ENCODE data around the gene PIEZO2.
"Not testable (repeated sequence)": the region's sequence is repeated elsewhere in the genome, so short reads cannot be mapped to it uniquely, and the experiment has no call there.

Gene PIEZO2

GRCh38 chr18:11149441-11150270 is at the start of gene PIEZO2:
TSS of gene PIEZO2 (minus strand) at chr18:11149569. CDS start at chr18:11148588, 981 bp downstream.
- peak in 46 of 51 donors; percentile 5 to 87 (median 49) for DNase-seq

DNA sequence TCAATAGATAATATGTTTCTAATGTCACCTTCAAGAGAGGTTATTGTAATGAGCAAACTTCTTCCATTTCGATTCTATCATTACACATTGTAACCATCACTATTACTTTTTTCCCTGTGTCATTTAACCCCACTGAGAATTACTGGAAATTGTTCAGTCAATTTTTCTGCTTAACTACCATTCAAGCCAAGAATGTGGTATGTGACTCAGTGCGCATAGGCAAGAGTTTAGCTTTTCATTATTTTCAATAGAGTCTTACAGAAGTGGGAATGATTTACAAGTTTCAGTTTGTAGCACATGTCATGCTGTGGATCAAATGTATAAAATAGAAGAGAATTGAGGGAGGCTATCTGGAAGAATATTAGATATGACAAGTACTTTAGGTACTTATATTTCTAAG is 34.3 kb upstream of the PIEZO2 start:
- DNase-seq: no peak

- DNase-seq: not testable (repeated sequence)
Measured at GRCh38 chr18:11181629-11182028, 32.3 kb upstream of the PIEZO2 start.

DNA sequence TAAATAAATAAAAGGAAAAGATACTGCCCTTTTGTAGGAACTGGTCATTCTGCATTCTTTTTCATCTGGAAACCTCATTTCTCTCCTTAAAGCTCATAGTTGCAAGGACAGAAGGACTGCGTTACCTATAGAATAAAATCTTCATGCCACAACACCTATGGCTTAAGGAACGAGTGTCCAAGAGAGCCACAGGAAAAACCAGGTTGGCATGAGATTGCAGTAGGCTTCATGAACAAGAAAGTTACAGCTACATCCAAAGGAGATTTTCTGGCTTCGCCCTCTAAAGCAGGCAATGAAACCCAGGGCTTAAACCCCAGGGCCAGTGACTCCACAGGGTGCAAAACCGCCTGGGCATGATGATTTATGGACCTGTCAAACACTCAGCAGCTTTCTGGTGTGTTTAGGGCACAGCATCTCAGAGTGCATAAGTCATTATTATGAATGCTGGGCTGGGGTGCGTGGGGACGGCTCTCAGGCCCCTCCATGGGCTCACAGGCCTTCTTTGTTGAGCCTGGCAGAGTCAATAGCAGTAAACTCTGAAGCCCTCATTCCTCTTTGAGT is 30.7 kb upstream of the PIEZO2 start:
- DNase-seq: no peak

DNA sequence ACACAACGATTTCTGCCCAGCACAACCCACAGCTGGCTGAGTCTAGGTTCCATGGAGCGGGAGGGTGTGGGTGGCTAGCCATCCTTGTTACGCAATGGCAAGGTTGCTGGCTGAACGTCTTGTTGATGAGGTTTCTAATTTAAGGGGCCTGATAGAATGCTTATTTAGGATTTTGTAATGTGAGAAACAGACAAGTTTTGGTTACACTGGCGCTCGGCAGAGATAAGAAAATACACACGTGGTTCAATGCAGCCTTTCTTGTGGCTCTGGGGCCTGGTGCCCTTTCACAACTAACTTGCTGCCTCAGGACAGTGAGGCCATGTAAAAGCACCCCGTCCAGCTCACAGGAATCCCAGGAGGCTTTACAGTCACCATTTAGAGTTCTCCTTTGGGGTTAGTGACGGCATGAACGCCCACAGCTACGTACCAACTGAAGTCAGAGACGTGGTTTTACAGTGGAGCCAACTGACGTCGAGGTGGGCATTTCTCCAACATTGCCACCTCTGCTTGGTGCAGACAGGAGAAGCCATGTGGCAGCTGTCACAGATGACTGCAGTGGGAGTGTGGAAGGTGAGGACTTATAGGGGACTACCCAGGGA is 29.7 kb upstream of the PIEZO2 start:
- DNase-seq: peak in 1 of 51 donors; percentile 8

DNA sequence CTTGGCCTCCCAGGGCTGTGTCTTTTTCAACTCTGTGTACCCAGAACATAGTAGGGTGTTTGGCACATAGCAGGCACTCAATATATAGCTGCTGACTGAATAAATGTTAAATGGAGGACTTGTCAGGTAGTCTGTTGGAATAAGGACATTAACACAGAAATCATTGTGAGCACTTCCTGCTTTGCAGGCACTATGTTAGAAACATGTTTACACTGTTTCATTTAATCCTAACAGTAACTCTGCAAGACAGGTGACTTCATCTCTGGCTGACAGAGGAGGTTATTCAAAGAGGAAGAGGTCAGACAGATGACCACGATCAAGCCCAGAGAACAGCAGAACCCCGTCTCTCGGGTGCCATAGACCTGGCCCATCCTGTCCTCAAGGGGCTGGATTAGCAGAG is 28.0 kb upstream of the PIEZO2 start:
- DNase-seq: no peak

DNA sequence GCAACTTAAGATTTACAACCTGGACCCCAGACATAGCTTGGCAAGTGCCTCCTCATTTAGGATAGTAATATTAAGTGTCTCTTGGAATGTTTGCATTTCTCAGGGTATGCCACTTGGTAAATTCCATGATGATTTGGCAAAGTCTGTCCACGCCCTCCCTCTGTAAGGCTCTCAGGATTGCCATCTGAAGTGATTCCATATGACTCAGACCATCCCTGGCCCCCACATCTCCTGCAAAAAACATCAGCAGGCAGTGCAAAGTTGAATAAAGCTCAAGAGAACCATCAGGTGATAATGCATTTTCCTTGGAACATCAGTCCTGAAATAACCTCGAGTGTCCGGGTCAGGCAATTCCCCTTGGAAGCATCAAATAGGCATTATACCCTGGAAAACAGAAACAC is 27.1 kb upstream of the PIEZO2 start:
- no peak for DNase-seq

DNA sequence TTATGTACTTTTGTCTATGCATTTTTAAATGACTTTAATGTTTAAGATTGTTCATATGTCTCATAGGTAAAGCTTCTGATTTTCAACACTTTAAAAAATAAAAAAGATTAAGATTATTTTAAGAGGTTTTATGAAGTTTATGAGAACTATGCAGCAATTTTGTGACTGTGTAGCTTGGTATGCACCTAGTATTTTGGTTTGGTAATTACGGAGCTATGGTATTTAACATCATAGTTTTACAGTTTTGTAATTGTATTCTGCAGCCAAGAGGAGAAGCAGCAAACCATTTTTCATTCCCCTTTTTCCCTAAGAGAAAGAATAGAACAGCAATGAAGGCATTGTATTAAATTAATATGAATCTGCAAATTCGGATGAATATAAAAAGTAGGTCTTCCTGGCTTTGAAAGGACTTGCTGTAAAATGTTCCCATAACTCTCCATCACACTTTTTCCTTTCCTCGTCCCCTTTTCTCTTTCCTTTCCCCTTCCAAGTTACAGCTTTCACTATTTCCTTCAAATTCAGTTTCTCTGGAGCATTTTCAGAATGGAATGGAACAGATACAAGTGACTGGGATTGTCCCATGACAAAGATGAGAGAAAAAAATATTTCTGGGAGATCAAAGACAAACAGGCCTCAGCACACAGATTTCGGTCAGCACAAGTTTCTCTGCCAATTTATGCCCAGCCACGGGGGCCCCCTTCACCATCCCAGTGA is 26.1 kb upstream of the PIEZO2 start:
- DNase-seq: no peak

DNA sequence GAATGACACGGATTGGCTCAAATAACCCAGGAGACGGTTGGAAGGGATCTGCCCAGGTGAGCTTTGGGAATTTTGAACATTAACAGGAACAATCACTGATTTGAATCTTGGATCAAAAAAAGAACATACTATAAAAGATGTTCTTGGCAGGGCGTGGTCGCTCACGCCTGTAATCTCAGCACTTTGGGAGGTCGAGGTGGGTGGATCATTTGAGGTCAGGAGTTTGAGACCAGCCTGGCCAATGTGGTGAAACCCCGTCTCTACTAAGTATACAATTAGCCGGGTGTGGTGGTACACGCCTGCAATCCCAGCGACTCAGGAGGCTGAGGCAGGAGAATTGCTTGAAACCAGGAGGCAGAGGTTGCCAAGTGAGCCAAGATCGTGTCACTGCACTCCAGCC is 24.8 kb upstream of the PIEZO2 start:
- DNase-seq: not testable (repeated sequence)

GRCh38 chr18:11167778-11168177 is 18.4 kb upstream of the PIEZO2 start:
- DNase-seq: no peak

DNA sequence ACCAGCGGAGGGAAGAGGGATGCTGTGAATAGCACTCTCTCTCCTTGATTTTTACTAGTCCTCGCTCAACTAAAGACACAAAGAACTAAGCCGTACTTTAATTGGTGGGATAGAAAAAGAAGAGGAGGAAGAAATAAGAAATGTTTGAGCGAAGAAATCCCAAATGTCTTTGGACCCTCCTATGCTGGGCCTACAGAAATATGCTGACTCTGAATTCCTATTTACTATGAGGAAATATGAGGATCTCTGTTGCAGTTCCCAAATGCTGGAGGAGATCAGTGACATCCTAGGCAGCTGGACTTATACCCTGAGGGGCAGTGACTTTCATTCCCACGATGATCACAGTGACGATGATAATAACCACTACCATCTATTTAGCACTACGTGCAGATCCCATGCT is 16.6 kb upstream of the PIEZO2 start:
- DNase-seq: no peak

DNA sequence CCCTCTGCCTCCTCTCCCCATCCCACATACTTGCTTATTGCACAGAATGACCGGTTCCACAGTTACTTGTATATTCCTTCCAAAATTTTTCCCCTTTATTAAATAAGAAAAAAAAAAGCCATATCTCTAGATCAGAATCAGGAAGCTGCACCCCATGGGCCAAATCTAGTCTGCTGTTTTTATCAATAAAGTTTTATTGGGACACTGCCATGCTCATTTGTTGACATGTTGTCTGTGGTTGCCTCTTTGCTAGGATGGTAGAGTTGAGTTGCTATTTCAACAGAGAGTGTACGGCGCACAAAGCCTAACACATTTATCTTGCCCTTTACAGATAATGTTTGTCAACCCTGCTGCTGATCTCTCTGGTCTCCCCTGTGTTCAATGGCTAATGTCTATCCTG is 15.8 kb upstream of the PIEZO2 start:
- DNase-seq: no peak

- peak in 5 of 51 donors; percentile 3 to 32 (median 7) for DNase-seq
Measured at GRCh38 chr18:11163665-11164064, 14.3 kb upstream of the PIEZO2 start.

- DNase-seq: no peak
Measured at GRCh38 chr18:11162889-11163288, 13.5 kb upstream of the PIEZO2 start.

DNA sequence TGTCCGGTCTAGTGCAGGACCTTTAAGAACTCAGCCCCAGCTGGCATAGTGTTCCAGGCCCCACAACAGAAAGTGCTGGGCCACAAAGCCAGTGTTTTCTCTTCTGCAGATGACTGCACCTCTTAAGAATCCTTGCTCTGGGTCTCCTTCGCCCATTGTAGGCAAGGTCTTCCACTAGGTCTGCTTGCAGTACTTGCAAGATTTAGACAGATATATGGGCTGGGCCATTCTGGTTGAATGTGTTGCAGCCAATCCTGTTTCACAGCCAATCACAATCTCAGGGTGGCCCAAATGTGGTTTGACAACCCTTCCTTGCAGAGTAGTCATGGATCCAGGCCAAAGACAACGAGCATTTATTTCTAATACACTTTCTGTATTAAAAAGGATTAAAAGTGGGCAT is 13.1 kb upstream of the PIEZO2 start:
- DNase-seq: no peak

DNA sequence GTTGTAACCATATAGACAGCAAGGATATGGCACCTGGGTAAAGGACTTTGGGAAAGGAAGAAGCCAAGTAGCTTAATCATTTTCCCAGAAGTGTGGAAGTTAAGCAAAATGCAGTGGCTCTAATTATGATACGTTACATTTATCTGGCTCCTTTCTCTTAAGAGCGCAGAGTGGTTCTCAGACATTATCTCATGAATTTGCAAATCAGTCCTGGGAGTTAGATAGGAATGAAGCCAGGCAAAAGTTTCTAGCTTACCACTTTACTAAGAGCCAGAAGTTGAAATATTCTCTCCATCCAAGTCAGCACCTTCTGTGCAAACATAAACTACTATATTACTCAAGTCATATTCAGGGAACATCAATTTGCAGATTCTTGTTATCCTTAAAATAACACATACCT is 10.9 kb upstream of the PIEZO2 start:
- DNase-seq: no peak

- DNase-seq: no peak
Measured at GRCh38 chr18:11159844-11160243, 10.5 kb upstream of the PIEZO2 start.

DNA sequence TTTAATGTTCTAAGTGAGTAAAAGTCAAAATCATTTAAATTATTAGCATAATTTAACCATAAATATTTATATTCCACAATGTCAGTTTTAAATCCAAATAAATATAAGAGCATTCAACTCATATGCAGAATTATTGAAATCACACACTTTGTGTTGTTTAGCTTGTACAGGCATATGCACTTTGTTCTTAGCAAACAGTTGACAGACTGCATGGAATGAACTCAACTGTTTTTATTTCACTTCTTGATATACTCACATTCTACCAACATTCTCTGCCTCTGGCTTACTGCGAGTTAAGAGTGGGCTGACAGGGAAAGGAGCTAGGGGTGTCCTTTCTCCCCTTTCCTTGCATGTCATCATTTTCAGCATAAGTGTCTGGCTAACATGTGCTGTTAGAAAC is 7.6 kb upstream of the PIEZO2 start:
- DNase-seq: no peak

GRCh38 chr18:11155034-11155759 is 5.8 kb upstream of the PIEZO2 start:
- no peak for DNase-seq

DNA sequence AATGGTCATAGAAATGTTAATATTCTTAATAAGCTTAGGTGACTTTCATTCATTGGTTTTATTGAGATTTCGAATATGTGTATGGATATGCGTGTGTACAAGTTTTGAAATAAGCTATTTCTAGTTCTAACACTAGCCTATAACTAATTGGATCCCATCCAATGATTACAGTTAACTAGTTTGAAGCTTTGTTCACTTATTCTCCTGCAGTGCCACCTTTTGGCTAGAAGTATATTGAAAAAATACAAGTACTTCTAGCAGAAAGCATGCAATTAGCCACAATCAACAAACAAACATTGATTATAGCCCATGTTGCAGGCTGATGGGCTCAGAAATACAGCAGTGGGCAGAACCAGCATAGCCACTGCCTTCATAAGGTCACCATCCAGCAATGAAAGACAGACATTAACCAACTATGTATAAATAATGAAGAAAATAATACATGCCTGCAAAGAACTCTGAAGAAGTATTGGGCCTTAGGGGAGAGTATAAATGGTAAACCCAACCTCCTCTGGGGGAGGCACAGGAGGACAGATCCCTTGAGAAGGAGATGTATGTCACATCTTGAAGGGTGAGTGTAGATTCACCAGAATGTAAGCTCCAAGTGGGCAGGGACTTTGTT is 5.1 kb upstream of the PIEZO2 start:
- peak in 1 of 51 donors; percentile 33 for DNase-seq

- no peak for DNase-seq
Measured at GRCh38 chr18:11153097-11153496, 3.7 kb upstream of the PIEZO2 start.
